Muscle layer of duodenum (tissue), 2 donors: Measurements from ENCODE around the gene SARNP.
"Not testable (repeated sequence)": the region's sequence is repeated elsewhere in the genome, so short reads cannot be mapped to it uniquely, and the experiment has no call there.

ENCODE experiments used
- H3K27ac ChIP-seq: one replicate; pipeline ENCODE4 v1.7.0; 2013; ENCODE audit warnings: mild to moderate bottlenecking, low read length
- H3K27me3 ChIP-seq: one replicate; pipeline ENCODE4 v1.7.0; 2013; ENCODE audit warnings: low read depth, mild to moderate bottlenecking, control low read depth, low read length
- H3K36me3 ChIP-seq, 2 donors: one replicate each; pipeline ENCODE4 v1.7.0; 2013; ENCODE audit warnings: low read length in 2 of 2, control low read depth in 1 of 2, mild to moderate bottlenecking in 1 of 2; ENCODE audit not compliant: insufficient read depth in 2 of 2, control insufficient read depth in 1 of 2
- H3K4me1 ChIP-seq, 2 donors: one replicate each; pipeline ENCODE4 v1.7.0; 2013; ENCODE audit warnings: low read length in 2 of 2, mild to moderate bottlenecking in 2 of 2, control low read depth in 1 of 2, moderate library complexity in 1 of 2; ENCODE audit not compliant: insufficient read depth in 2 of 2, control insufficient read depth in 1 of 2
- H3K4me3 ChIP-seq, 2 donors: one replicate each; pipeline ENCODE4 v1.7.0; 2013; ENCODE audit warnings: low read length in 2 of 2, low read depth in 1 of 2, mild to moderate bottlenecking in 1 of 2
- H3K9me3 ChIP-seq, 2 donors: one replicate each; pipeline ENCODE4 v1.7.0; 2013; ENCODE audit warnings: low read length in 2 of 2, control low read depth in 1 of 2, mild to moderate bottlenecking in 1 of 2; ENCODE audit not compliant: control insufficient read depth in 1 of 2
- donor health status: healthy.

SARNP gene

DNA sequence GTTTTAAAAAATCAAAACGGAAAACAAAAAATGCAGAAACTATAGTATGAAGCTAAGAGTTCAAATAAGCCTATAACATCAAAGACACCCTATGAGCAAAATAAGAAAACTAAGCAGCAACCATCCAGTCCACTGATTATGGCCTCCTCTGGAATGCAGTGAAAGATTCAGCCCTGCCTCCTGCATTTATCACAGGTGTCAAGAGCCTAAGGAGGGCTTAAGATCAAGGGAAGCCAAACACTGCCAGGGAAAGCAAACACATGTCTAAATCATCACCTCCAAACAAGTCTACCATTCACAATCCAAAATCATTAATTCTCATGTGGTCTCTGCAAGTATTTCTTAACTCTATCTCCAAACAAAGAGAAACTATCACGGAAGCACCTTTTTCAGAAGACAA lies 28.4 kb downstream of the SARNP start:
- H3K27ac ChIP-seq, result no peak overlapping the region
- H3K4me3 ChIP-seq, result no peak overlapping the region
- H3K27me3 ChIP-seq, result no peaks in the 10 kb centered on the region
- H3K36me3 ChIP-seq, result peaks cover 51 to 60% of the 10 kb centered on the region in 2 donors
- H3K4me1 ChIP-seq, result no peaks in the 10 kb centered on the region
- H3K9me3 ChIP-seq, result no peaks in the 10 kb centered on the region

GRCh38 chr12:55788546-55788945 lies 29.0 kb downstream of the SARNP start:
- H3K9me3 ChIP-seq, result no peaks in the 10 kb centered on the region
- H3K4me1 ChIP-seq, result no peaks in the 10 kb centered on the region
- H3K36me3 ChIP-seq, result peaks cover 49 to 60% of the 10 kb centered on the region in 2 donors
- no peak overlapping the region for H3K27ac ChIP-seq
- H3K27me3 ChIP-seq, result no peaks in the 10 kb centered on the region
- no peak overlapping the region for H3K4me3 ChIP-seq

GRCh38 chr12:55780685-55781084 lies 36.8 kb downstream of the SARNP start:
- no peak overlapping the region for H3K27ac ChIP-seq
- H3K36me3 ChIP-seq, result peaks cover 49% of the 10 kb centered on the region in 2 donors
- H3K4me1 ChIP-seq, result no peaks in the 10 kb centered on the region
- H3K9me3 ChIP-seq, result no peaks in the 10 kb centered on the region
- no peaks in the 10 kb centered on the region for H3K27me3 ChIP-seq
- H3K4me3 ChIP-seq, result no peak overlapping the region

DNA sequence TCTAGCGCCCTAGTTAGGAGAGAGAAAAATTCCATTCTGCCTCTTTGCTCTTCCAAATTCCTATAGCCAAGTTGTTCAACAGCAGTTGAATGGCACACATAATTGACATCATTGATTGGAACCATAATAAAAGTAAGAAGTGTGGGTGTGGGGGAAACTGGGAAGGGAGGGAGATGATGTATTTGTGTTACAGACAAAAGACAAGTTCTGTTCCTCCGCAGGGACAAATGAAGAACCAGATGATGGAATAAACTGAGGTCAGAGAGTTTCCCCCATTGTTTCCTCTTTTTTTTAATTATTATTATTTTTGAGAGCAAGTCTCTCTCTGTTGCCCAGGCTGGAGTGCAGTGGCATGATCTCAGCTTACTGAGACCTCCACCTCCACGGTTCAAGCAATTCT lies 39.7 kb downstream of the SARNP start:
- Histone ChIP-seq H3K4me3 (no peak overlapping the region), H3K27me3 (no peaks in the 10 kb centered on the region), H3K27ac (no peak overlapping the region), H3K9me3 (no peaks in the 10 kb centered on the region), H3K4me1 (no peaks in the 10 kb centered on the region), H3K36me3 (peaks cover 27 to 30% of the 10 kb centered on the region in 2 donors)

DNA sequence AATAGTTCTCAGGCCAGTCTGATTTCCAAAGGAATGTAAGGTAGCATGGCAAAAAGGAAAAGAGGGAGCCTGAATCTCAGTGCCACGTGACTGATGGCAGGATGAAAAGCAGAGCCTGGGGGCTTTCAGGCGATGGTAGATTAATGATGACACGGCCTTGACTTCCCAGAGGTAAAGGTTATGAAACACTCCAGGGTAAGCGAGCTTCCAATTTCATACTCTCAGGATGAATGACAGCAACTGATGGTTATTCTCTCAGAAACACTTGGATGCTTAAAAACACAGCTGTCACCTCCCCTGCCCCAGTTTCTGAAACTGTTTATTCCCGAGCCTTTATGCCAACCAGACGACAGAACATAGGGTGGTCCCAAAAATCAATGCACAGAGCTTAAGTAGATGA lies 45.8 kb downstream of the SARNP start:
- H3K27me3 ChIP-seq, result no peaks in the 10 kb centered on the region
- H3K27ac ChIP-seq, result no peak overlapping the region
- no peaks in the 10 kb centered on the region for H3K9me3 ChIP-seq
- no peak overlapping the region for H3K4me3 ChIP-seq
- peaks cover 13 to 16% of the 10 kb centered on the region in 2 donors for H3K36me3 ChIP-seq
- H3K4me1 ChIP-seq, result no peaks in the 10 kb centered on the region

GRCh38 chr12:55767156-55767555 lies 50.4 kb downstream of the SARNP start:
- Histone ChIP-seq H3K27ac (no peak overlapping the region), H3K36me3 (peaks cover 16 to 22% of the 10 kb centered on the region in 2 donors), H3K9me3 (no peaks in the 10 kb centered on the region), H3K4me3 (no peak overlapping the region), H3K4me1 (no peaks in the 10 kb centered on the region), H3K27me3 (no peaks in the 10 kb centered on the region)

- H3K4me3 ChIP-seq, result no peak overlapping the region
- H3K36me3 ChIP-seq, result peaks cover 9 to 18% of the 10 kb centered on the region in 2 donors
- no peaks in the 10 kb centered on the region for H3K9me3 ChIP-seq
- H3K4me1 ChIP-seq, result no peaks in the 10 kb centered on the region
- H3K27ac ChIP-seq, result no peak overlapping the region
- H3K27me3 ChIP-seq, result no peaks in the 10 kb centered on the region
These were observed 51.7 kb downstream of the SARNP start for GRCh38 chr12:55765736-55766290.

GRCh38 chr12:55762646-55763045 lies 54.9 kb downstream of the SARNP start:
- Histone ChIP-seq H3K4me3 (no peak overlapping the region), H3K36me3 (peaks cover 26 to 30% of the 10 kb centered on the region in 2 donors), H3K4me1 (no peaks in the 10 kb centered on the region), H3K27me3 (no peaks in the 10 kb centered on the region), H3K9me3 (no peaks in the 10 kb centered on the region), H3K27ac (no peak overlapping the region)

DNA sequence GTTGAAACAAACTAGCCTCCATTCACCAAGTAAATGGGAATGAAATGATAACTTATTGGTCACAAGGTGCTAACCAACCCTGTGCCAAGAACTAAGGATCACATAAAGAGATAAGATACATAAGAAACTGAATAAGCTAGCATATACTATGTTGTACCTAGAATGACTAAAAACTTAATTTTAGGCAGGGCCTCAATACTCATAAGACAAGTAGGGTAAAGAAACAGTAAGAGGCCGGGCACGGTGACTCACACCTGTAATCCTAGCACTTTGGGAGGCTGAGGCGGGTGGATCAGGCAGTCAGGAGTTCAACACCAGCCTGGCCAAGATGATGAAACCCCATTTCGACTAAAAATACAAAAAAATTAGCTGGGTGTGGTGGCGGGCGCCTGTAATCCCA lies 56.9 kb downstream of the SARNP start:
- Histone ChIP-seq H3K27ac (no peak overlapping the region), H3K27me3 (no peaks in the 10 kb centered on the region), H3K9me3 (no peaks in the 10 kb centered on the region), H3K4me1 (no peaks in the 10 kb centered on the region), H3K4me3 (no peak overlapping the region), H3K36me3 (peaks cover 40 to 44% of the 10 kb centered on the region in 2 donors)

- not testable (repeated sequence) for H3K4me3 ChIP-seq, H3K4me1 ChIP-seq, H3K9me3 ChIP-seq, H3K27me3 ChIP-seq, H3K27ac ChIP-seq
- peaks cover 50 to 62% of the 10 kb centered on the region in 2 donors for H3K36me3 ChIP-seq
These were observed 58.9 kb downstream of the SARNP start for GRCh38 chr12:55758575-55758974.

DNA sequence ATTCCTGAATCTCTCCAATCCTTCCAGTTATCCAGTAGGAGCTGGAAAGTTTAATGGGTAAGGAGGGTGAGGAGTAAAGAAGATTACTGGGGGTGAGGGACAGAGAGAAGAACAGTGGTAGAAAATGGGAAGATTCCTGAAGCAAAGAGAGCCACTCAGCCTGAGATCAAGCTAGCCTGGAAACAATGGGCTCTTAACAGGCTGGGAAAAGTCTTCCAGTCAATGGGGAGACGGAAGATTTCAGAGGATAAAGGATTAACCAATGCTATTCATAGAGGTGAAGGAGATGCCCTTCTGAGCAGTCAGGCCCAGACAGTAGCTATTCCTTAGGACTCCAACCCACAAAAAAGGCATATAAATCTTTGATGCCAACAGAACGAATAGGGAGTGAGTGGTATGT lies 59.8 kb downstream of the SARNP start:
- Histone ChIP-seq H3K4me1 (no peaks in the 10 kb centered on the region), H3K36me3 (peaks cover 54 to 67% of the 10 kb centered on the region in 2 donors), H3K9me3 (no peaks in the 10 kb centered on the region), H3K27ac (no peak overlapping the region), H3K27me3 (no peaks in the 10 kb centered on the region), H3K4me3 (no peak overlapping the region)

DNA sequence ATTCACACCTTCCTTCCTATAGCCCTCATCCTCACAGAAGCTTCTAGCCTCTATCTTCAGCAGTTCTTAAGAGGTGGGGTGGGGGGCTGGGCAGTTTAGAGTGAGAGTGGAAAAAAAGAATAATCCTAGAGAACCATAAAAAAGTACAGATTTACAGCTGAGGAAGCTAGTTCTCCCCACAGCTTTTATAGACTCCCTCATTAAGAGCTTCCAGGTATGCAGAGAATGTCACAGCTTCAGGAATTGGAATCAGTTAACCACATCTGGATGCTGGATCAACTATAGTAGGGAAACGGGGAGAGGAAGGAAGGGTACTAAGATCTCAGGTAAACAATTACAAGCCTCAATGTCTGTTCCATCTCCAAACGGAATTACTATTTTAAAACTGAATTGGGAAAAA lies 62.3 kb downstream of the SARNP start:
- no peaks in the 10 kb centered on the region for H3K4me1 ChIP-seq
- no peaks in the 10 kb centered on the region for H3K9me3 ChIP-seq
- no peaks in the 10 kb centered on the region for H3K27me3 ChIP-seq
- no peak overlapping the region for H3K4me3 ChIP-seq
- peaks cover 69 to 77% of the 10 kb centered on the region in 2 donors for H3K36me3 ChIP-seq
- no peak overlapping the region for H3K27ac ChIP-seq
